ENCODE data around the gene B4GALT2.

Gene B4GALT2

GRCh38 chr1:43933386-43934100 is 45.5 kb upstream of the B4GALT2 start, which contains the start of gene ARTN:
ARTN (plus strand) TSS chr1:43933801; CDS start chr1:43935657, 1,856 bp downstream.
- TF ChIP-seq CTCF (IDR thresholded peaks at IDR 0.05; ENCODE audit: extremely low read depth, insufficient read depth, missing control alignments), result no peak
- in situ Hi-C loops (cut with MboI; ENCODE audit: low pct_unique_long_range_greater_than_20kb, low sequenced_read_pairs, unreplicated experiment), result loop anchor here (10.0 to 25.0 kb wide), 2 partner anchors 169 to 396 kb away; partner anchors contain the start of gene PTPRF
- DNase-seq (ENCODE audit: low spot score), result peak; percentile 38

- peak; percentile 92 for DNase-seq (ENCODE audit: low spot score)
- in situ Hi-C loops (cut with MboI; ENCODE audit: low pct_unique_long_range_greater_than_20kb, low sequenced_read_pairs, unreplicated experiment), result loop anchor here (10.0 to 25.0 kb wide), 2 partner anchors 170 to 397 kb away; partner anchors contain the start of gene PTPRF
- TF ChIP-seq CTCF (IDR thresholded peaks at IDR 0.05; ENCODE audit: extremely low read depth, insufficient read depth, missing control alignments), result peak; percentile 90
These were observed 44.7 kb upstream of the B4GALT2 start for GRCh38 chr1:43934101-43934985.

- DNase-seq (ENCODE audit: low spot score), result no peak
- TF ChIP-seq CTCF (IDR thresholded peaks at IDR 0.05; ENCODE audit: extremely low read depth, insufficient read depth, missing control alignments), result no peak
- in situ Hi-C loops (cut with MboI; ENCODE audit: low pct_unique_long_range_greater_than_20kb, low sequenced_read_pairs, unreplicated experiment), result loop anchor here (10.0 to 25.0 kb wide), 2 partner anchors 170 to 398 kb away; partner anchors contain the start of gene PTPRF
These were observed 44.1 kb upstream of the B4GALT2 start for GRCh38 chr1:43934986-43935324.

GRCh38 chr1:43935711-43936427 is 43.1 kb upstream of the B4GALT2 start:
- DNase-seq (ENCODE audit: low spot score), result peak; percentile 49
- TF ChIP-seq CTCF (IDR thresholded peaks at IDR 0.05; ENCODE audit: extremely low read depth, insufficient read depth, missing control alignments), result no peak
- in situ Hi-C loops (cut with MboI; ENCODE audit: low pct_unique_long_range_greater_than_20kb, low sequenced_read_pairs, unreplicated experiment), result loop anchor here (10.0 to 25.0 kb wide), 2 partner anchors 171 to 399 kb away; partner anchors contain the start of gene PTPRF

GRCh38 chr1:43936431-43937151 is 42.4 kb upstream of the B4GALT2 start:
- TF ChIP-seq CTCF (IDR thresholded peaks at IDR 0.05; ENCODE audit: extremely low read depth, insufficient read depth, missing control alignments), result peak; percentile 12
- peak; percentile 63 for DNase-seq (ENCODE audit: low spot score)
- in situ Hi-C loops (cut with MboI; ENCODE audit: low pct_unique_long_range_greater_than_20kb, low sequenced_read_pairs, unreplicated experiment), result loop anchor here (10.0 to 25.0 kb wide), 2 partner anchors 172 to 399 kb away; partner anchors contain the start of gene PTPRF
